ENCODE measurements around the gene WLS.

DNA sequence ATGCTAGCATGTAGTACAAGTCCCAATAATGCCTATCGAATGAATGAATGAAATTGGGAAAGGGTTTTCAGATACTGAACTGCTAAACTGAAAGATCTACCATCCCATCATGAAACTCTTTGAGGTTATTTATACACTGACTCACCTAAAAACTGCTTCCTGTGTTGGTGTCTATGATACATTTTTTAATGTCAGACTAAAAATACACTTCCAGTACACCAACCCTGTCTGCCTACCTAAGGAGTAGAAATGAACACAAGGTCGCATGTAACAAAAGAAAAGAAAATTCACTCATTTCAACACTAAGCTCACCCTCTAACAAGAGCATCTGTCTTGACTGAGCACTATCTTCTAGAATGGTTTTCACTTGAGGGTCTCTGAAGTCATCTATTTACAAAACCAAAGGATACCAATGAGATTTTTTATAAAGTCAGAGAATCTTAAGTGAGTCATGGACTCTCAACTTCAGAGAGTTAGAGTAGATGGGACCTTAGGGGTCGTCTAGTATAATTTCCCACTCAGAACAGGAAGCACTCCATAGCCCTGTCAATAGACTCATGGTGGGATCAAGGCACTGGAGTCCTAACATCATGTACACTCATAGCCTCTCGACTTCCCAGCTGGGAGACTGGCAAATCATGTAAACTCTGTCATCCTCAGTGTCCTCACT, 53.4 kb downstream of the WLS start:
- TF ChIP-seq JUNB (IDR thresholded peaks at IDR 0.05) (no peak), RBBP5 (conservative IDR thresholded peaks at IDR 0.05) (no peak), POU2F2 (IDR thresholded peaks at IDR 0.05; ENCODE audit: borderline replicate concordance, low read depth, low read length) (no peak), SP1 (IDR thresholded peaks at IDR 0.05; ENCODE audit: low read depth, low read length) (no peak), SUZ12 (IDR thresholded peaks at IDR 0.05; ENCODE audit: unreplicated experiment) (no peak), ESRRA (IDR thresholded peaks at IDR 0.05; ENCODE audit: low read length) (no peak), SREBF1 (IDR thresholded peaks at IDR 0.05; ENCODE audit: low read length) (no peak), BHLHE40 (IDR thresholded peaks at IDR 0.05; ENCODE audit: borderline replicate concordance in 1 of 2, low read depth in 2 of 2, low read length in 1 of 2) (no peak), POLR2AphosphoS2 (IDR thresholded peaks at IDR 0.05; ENCODE audit: low read depth, low read length) (no peak), MEF2B (IDR thresholded peaks at IDR 0.05; ENCODE audit: partially characterized antibody, poor library complexity, severe bottlenecking) (peak; percentile 23)
- TF ChIP-seq, protein P1, sequence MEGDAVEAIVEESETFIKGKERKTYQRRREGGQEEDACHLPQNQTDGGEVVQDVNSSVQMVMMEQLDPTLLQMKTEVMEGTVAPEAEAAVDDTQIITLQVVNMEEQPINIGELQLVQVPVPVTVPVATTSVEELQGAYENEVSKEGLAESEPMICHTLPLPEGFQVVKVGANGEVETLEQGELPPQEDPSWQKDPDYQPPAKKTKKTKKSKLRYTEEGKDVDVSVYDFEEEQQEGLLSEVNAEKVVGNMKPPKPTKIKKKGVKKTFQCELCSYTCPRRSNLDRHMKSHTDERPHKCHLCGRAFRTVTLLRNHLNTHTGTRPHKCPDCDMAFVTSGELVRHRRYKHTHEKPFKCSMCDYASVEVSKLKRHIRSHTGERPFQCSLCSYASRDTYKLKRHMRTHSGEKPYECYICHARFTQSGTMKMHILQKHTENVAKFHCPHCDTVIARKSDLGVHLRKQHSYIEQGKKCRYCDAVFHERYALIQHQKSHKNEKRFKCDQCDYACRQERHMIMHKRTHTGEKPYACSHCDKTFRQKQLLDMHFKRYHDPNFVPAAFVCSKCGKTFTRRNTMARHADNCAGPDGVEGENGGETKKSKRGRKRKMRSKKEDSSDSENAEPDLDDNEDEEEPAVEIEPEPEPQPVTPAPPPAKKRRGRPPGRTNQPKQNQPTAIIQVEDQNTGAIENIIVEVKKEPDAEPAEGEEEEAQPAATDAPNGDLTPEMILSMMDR (IDR thresholded peaks at IDR 0.05 in 2 of 3, conservative IDR thresholded peaks at IDR 0.05 in 1 of 3; ENCODE audit: control insufficient read depth in 2 of 3, extremely low read depth in 1 of 3, insufficient read depth in 1 of 3, low read depth in 3 of 3, low read length in 3 of 3), result no peak
- TF ChIP-seq, protein P2, sequence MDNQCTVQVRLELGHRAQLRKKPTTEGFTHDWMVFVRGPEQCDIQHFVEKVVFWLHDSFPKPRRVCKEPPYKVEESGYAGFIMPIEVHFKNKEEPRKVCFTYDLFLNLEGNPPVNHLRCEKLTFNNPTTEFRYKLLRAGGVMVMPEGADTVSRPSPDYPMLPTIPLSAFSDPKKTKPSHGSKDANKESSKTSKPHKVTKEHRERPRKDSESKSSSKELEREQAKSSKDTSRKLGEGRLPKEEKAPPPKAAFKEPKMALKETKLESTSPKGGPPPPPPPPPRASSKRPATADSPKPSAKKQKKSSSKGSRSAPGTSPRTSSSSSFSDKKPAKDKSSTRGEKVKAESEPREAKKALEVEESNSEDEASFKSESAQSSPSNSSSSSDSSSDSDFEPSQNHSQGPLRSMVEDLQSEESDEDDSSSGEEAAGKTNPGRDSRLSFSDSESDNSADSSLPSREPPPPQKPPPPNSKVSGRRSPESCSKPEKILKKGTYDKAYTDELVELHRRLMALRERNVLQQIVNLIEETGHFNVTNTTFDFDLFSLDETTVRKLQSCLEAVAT (IDR thresholded peaks at IDR 0.05), result no peak

All from GM12878 (cell line).